ENCODE results near the gene HJURP.
"Not testable (repeated sequence)": the region's sequence is repeated elsewhere in the genome, so short reads cannot be mapped to it uniquely, and the experiment has no call there.

Gene HJURP

GRCh38 chr2:233882353-233882752, 28.0 kb upstream of the HJURP start:
- no peaks in the 10 kb centered on the region for H3K36me3 ChIP-seq (ENCODE audit: low read depth)
- ATAC-seq (ENCODE audit: low read depth) (no peak), DNase-seq (ENCODE audit: low spot score) (no peak)
- TF ChIP-seq CTCF (IDR thresholded peaks at IDR 0.05; ENCODE audit: poor library complexity, severe bottlenecking), result no peak
- H3K27ac ChIP-seq (ENCODE audit: poor library complexity, severe bottlenecking), result no peak overlapping the region
- H3K4me1 ChIP-seq (ENCODE audit: insufficient read depth, poor library complexity, severe bottlenecking), result no peaks in the 10 kb centered on the region
- H3K9me3 ChIP-seq (ENCODE audit: severe bottlenecking), result peaks cover 3% of the 10 kb centered on the region
- H3K4me3 ChIP-seq (ENCODE audit: severe bottlenecking), result no peak overlapping the region
- no peaks in the 10 kb centered on the region for H3K27me3 ChIP-seq (ENCODE audit: insufficient read depth, poor library complexity, severe bottlenecking)

- not testable (repeated sequence) for H3K27me3 ChIP-seq (ENCODE audit: insufficient read depth, poor library complexity, severe bottlenecking); DNase-seq (ENCODE audit: low spot score); H3K4me1 ChIP-seq (ENCODE audit: insufficient read depth, poor library complexity, severe bottlenecking); H3K27ac ChIP-seq (ENCODE audit: poor library complexity, severe bottlenecking); ATAC-seq (ENCODE audit: low read depth); H3K4me3 ChIP-seq (ENCODE audit: severe bottlenecking); H3K36me3 ChIP-seq (ENCODE audit: low read depth); H3K9me3 ChIP-seq (ENCODE audit: severe bottlenecking)
Observed at GRCh38 chr2:233872125-233872524, 17.8 kb upstream of the HJURP start.

GRCh38 chr2:233871432-233871831, 17.1 kb upstream of the HJURP start:
- Histone ChIP-seq H3K4me1 (ENCODE audit: insufficient read depth, poor library complexity, severe bottlenecking) (peaks cover 3% of the 10 kb centered on the region), H3K27me3 (ENCODE audit: insufficient read depth, poor library complexity, severe bottlenecking) (peaks cover 3% of the 10 kb centered on the region), H3K36me3 (ENCODE audit: low read depth) (peaks cover 13% of the 10 kb centered on the region), H3K4me3 (ENCODE audit: severe bottlenecking) (no peak overlapping the region), H3K9me3 (ENCODE audit: severe bottlenecking) (peaks cover 3% of the 10 kb centered on the region), H3K27ac (ENCODE audit: poor library complexity, severe bottlenecking) (no peak overlapping the region)
- TF ChIP-seq CTCF (IDR thresholded peaks at IDR 0.05; ENCODE audit: poor library complexity, severe bottlenecking), result no peak
- DNase-seq (ENCODE audit: low spot score) (no peak), ATAC-seq (ENCODE audit: low read depth) (no peak)

GRCh38 chr2:233867993-233868532, 13.7 kb upstream of the HJURP start, which contains the start of gene MSL3B:
Gene MSL3B (minus strand): TSS chr2:233868386.
- Histone ChIP-seq H3K27ac (ENCODE audit: poor library complexity, severe bottlenecking) (peak within 1 kb of the TSS; percentile 35), H3K4me3 (ENCODE audit: severe bottlenecking) (peak within 1 kb of the TSS; percentile 46), H3K27me3 (ENCODE audit: insufficient read depth, poor library complexity, severe bottlenecking) (peaks cover 2% of the 10 kb centered on the region), H3K36me3 (ENCODE audit: low read depth) (peaks cover 35% of the 10 kb centered on the region), H3K4me1 (ENCODE audit: insufficient read depth, poor library complexity, severe bottlenecking) (peaks cover 3% of the 10 kb centered on the region), H3K9me3 (ENCODE audit: severe bottlenecking) (peaks cover 3% of the 10 kb centered on the region)
- peak; percentile 72 for ATAC-seq (ENCODE audit: low read depth)
- DNase-seq (ENCODE audit: low spot score), result no peak
- TF ChIP-seq CTCF (IDR thresholded peaks at IDR 0.05; ENCODE audit: poor library complexity, severe bottlenecking), result no peak

GRCh38 chr2:233866479-233866878, 12.1 kb upstream of the HJURP start:
- H3K27ac ChIP-seq (ENCODE audit: poor library complexity, severe bottlenecking), result no peak overlapping the region
- peaks cover 35% of the 10 kb centered on the region for H3K36me3 ChIP-seq (ENCODE audit: low read depth)
- no peak for DNase-seq (ENCODE audit: low spot score)
- no peaks in the 10 kb centered on the region for H3K27me3 ChIP-seq (ENCODE audit: insufficient read depth, poor library complexity, severe bottlenecking)
- peaks cover 3% of the 10 kb centered on the region for H3K9me3 ChIP-seq (ENCODE audit: severe bottlenecking)
- ATAC-seq (ENCODE audit: low read depth), result no peak
- peaks cover 3% of the 10 kb centered on the region for H3K4me1 ChIP-seq (ENCODE audit: insufficient read depth, poor library complexity, severe bottlenecking)
- H3K4me3 ChIP-seq (ENCODE audit: severe bottlenecking), result no peak overlapping the region
- no peak for TF ChIP-seq CTCF (IDR thresholded peaks at IDR 0.05; ENCODE audit: poor library complexity, severe bottlenecking)
